K562 (cell line): ENCODE measurements around the gene ACTN3. TPM values are rescaled to one million over a fixed set of nuclear protein-coding genes. Genes with fewer than 3 reads are reported as not detected.

ENCODE experiments used
- CHD2 ChIP-seq: IDR thresholded peaks from 2 replicates; pipeline ENCODE4 v1.6.1; 2011; ENCODE audit warnings: low read depth, low read length
- CXXC5 ChIP-seq: fragments of 250-450 bp; sonication (Bioruptor Pico); IDR thresholded peaks from 2 replicates; pipeline ENCODE4 v1.8.0; 2022; ENCODE audit warnings: inconsistent platforms, mild to moderate bottlenecking, moderate library complexity
- E2F3 ChIP-seq: fragments of 250-450 bp; sonication (Bioruptor Pico); IDR thresholded peaks from 2 replicates; pipeline ENCODE4 v1.4.0; 2020; ENCODE audit warnings: mild to moderate bottlenecking
- GMEB1 ChIP-seq: fragments of 250-450 bp; sonication (Bioruptor Pico); IDR thresholded peaks from 2 replicates; pipeline ENCODE4 v1.4.0; 2020; ENCODE audit warnings: mild to moderate bottlenecking
- MBD2 ChIP-seq: sonication (generic); IDR thresholded peaks from 2 replicates; pipeline ENCODE4 v1.6.1; 2016; ENCODE audit warnings: low read depth, borderline replicate concordance
- PRDM10 ChIP-seq: fragments of 450-650 bp; IDR thresholded peaks from 2 replicates; pipeline ENCODE4 v1.6.1; 2018; ENCODE audit not compliant: partially characterized antibody
- SUPT5H ChIP-seq: fragments of 450-650 bp; IDR thresholded peaks from 2 replicates; pipeline ENCODE4 v1.6.1; 2016
- TARDBP ChIP-seq: fragments of 450-650 bp; IDR thresholded peaks from 2 replicates; pipeline ENCODE4 v1.6.1; 2016
- TBL1XR1 ChIP-seq, 2 experiments: IDR thresholded peaks; 2 replicates each; pipeline ENCODE4 v1.6.1; 2012; ENCODE audit warnings: improper control_type of control experiment in 2 of 2, low read length in 2 of 2, mild to moderate bottlenecking in 1 of 2
- ZNF12 ChIP-seq: sonication (generic); formaldehyde crosslinking; IDR thresholded peaks from 2 replicates; pipeline ENCODE4 v1.4.0; 2020; ENCODE audit warnings: mild to moderate bottlenecking, missing genetic modification reagents
- ZNF124 ChIP-seq: sonication (generic); formaldehyde crosslinking; IDR thresholded peaks from 2 replicates; pipeline ENCODE4 v1.8.1; 2022; ENCODE audit warnings: missing genetic modification reagents
- ZNF175 ChIP-seq: fragments of 200-800 bp; sonication (Bioruptor generic); IDR thresholded peaks from 2 replicates; pipeline ENCODE4 v1.6.1; 2016; ENCODE audit warnings: low read depth, mild to moderate bottlenecking, missing genetic modification characterization, missing compliant biosample characterization
- ZNF239 ChIP-seq: fragments of 250-450 bp; sonication (Bioruptor Pico); IDR thresholded peaks from 2 replicates; pipeline ENCODE4 v1.4.0; 2020; ENCODE audit warnings: mild to moderate bottlenecking
- ZNF318 ChIP-seq, 2 experiments: fragments of 450-650 bp; IDR thresholded peaks; 2 replicates each; pipeline ENCODE4 v1.6.1; 2016; ENCODE audit warnings: mild to moderate bottlenecking in 2 of 2, borderline replicate concordance in 1 of 2, low read depth in 1 of 2, moderate library complexity in 1 of 2
- ZNF445 ChIP-seq: fragments of 250-450 bp; sonication (Bioruptor Pico); IDR thresholded peaks from 2 replicates; pipeline ENCODE4 v1.4.0; 2020; ENCODE audit warnings: low read depth, mild to moderate bottlenecking, moderate library complexity
- polyA plus RNA-seq, 8 experiments: library from polyadenylated mRNA; depleted of rRNA in 4 of 8; stranded (reverse) in 5 of 8; unstranded in 3 of 8; fragments of >200 nt; fragmentation: Nextera tagmentation in 2 of 8; fragmentation: Illumina TruSeq in 1 of 8; extraction: Ambion mirVana in 2 of 8; extraction: Trizol in 1 of 8; gene quantifications; 2 replicates each; pipeline versions ENCODE4 v1.2.1 to v1.2.3, GENCODE V29; 2011 to 2014; ENCODE audit warnings: inconsistent platforms in 1 of 8, missing spikeins in 1 of 8
- total RNA-seq, 7 experiments: library from RNA; depleted of rRNA in 6 of 7; stranded (reverse); fragments of >200 nt in 6 of 7; fragmentation: Illumina TruSeq in 2 of 7; extraction: Trizol in 2 of 7; gene quantifications; 2 replicates each; pipeline versions ENCODE4 v1.2.1 to v1.2.3, GENCODE V29; 2011 to 2021; ENCODE audit warnings: low replicate concordance in 1 of 7

The ACTN3 gene
- total and polyA plus RNA-seq, 9 of the 15 experiments (the other 6 are each of a cell fraction or from before 2014, with no cell fraction given), result not detected

GRCh38 chr11:66545701-66546367 lies 869 bp upstream of the ACTN3 start, which contains the start of gene ZDHHC24 (continued):
- TF ChIP-seq PRDM10 (peak; percentile 47), ZNF12 (CRISPR knock-in tag) (peak; percentile 77; the same call in 1 of the 2 replicates), CXXC5 (peak; percentile 99), CHD2 (peak; percentile 71), ZNF124 (CRISPR knock-in tag) (no peak), ZNF239 (CRISPR knock-in tag) (no peak), ZNF318 (IDR thresholded peaks at IDR 0.05; ENCODE audit: borderline replicate concordance in 1 of 2, low read depth in 1 of 2) (no peak), TBL1XR1 (IDR thresholded peaks at IDR 0.05; ENCODE audit: low read length in 2 of 2) (no peak), GMEB1 (CRISPR knock-in tag) (peak; percentile 64), ZNF445 (CRISPR knock-in tag) (no peak), MBD2 (peak; percentile 78), SUPT5H (peak; percentile 64), E2F3 (CRISPR knock-in tag) (no peak), TARDBP (no peak; the same call in 1 of the 2 replicates), ZNF175 (CRISPR knock-in tag) (no peak)
